Transverse colon (tissue), 4 donors: ENCODE data around the gene PKDCC.

ENCODE experiments used
- EP300 ChIP-seq: sonication (generic); formaldehyde crosslinking; IDR thresholded peaks from one replicate; pipeline ENCODE4 v1.6.1; 2017; ENCODE audit warnings: antibody characterized with exemption, low read depth
- POLR2AphosphoS5 ChIP-seq, 3 donors: sonication (generic); formaldehyde crosslinking; IDR thresholded peaks; one replicate each; pipeline ENCODE4 v1.6.1; 2016; ENCODE audit warnings: antibody characterized with exemption in 3 of 3
- TF ChIP-seq, protein P1 (sequence below), 5 experiments: fragments of 200-600 bp in 3 of 5; fragments of 450-650 bp in 2 of 5; sonication (generic) in 3 of 5; IDR thresholded peaks; 1 replicate in 2 of 5; 2 replicates in 3 of 5; pipeline ENCODE4 v1.5.1; 2016 to 2017; ENCODE audit warnings: antibody characterized with exemption in 5 of 5, inconsistent platforms in 3 of 5, mild to moderate bottlenecking in 2 of 5, moderate library complexity in 1 of 5

DNA sequence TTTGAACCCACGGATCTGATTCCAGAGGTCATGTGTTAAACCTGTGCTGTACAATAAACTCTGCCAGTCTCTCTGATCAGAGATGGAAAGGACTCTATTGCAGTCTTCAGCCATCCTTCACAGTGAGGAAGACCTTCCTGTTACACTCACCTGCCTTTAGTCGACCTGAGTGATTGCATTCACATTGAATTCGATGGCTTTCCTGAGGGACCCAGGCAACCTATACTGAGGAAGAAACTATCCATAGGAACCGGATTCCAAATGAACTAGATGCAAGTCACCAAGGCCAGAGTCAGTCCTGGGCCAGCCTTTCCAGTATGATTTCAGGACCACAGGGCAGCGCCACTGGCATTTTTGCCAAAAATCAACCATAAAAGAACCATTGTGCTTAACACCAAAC is 56.8 kb downstream of the PKDCC start:
- TF ChIP-seq EP300 (no peak), POLR2AphosphoS5 (IDR thresholded peaks at IDR 0.05) (no peak)
- TF ChIP-seq, protein P1, sequence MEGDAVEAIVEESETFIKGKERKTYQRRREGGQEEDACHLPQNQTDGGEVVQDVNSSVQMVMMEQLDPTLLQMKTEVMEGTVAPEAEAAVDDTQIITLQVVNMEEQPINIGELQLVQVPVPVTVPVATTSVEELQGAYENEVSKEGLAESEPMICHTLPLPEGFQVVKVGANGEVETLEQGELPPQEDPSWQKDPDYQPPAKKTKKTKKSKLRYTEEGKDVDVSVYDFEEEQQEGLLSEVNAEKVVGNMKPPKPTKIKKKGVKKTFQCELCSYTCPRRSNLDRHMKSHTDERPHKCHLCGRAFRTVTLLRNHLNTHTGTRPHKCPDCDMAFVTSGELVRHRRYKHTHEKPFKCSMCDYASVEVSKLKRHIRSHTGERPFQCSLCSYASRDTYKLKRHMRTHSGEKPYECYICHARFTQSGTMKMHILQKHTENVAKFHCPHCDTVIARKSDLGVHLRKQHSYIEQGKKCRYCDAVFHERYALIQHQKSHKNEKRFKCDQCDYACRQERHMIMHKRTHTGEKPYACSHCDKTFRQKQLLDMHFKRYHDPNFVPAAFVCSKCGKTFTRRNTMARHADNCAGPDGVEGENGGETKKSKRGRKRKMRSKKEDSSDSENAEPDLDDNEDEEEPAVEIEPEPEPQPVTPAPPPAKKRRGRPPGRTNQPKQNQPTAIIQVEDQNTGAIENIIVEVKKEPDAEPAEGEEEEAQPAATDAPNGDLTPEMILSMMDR (IDR thresholded peaks at IDR 0.05), result no peak
